ENCODE results near the gene PLPPR1. TPM values are rescaled to one million over a fixed set of nuclear protein-coding genes. Genes with fewer than 3 reads are reported as not detected.

The PLPPR1 gene
- total RNA-seq, 4 donors from 2014 or later, result 0.60 to 0.68 TPM; not detected in 2

DNA sequence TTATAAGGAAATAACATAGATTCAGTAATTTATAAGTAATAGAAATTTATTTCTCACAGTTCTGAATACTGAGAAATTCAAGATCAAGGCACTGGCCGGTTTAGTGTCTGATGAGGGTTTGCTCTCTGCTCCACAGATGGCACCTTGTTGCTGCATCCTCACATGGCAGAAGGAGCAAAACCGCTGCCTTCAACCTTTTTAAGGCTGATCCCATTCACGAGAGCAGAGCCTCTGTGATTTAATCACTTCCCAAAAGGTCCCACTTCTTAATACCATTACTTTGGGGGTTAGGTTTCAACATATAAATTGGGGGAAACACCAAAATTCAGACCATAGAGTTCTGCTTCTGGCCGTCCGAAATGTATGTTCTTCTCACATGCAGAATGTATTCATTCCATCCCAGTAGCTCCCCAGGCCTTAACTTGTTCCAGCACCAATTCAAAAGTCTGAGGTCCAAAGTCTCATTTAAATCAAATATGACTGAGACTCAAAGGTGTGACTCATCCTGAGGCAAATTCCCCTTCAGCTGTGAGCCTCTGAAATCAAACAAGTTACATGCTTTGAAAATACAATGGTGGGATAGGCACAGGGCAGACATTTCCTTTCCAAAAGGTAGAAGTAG lies 325.7 kb downstream of the PLPPR1 start:
- no peaks in the 10 kb centered on the region for H3K9me3 ChIP-seq
- intact Hi-C loops (cut with DNase I; ENCODE audit: low total_unique reads), result no loop called here
- H3K27ac ChIP-seq, result peak overlapping the region; percentile 62 to 81 (median 74)
- H3K4me3 ChIP-seq, result no peak overlapping the region
- H3K36me3 ChIP-seq, result no peaks in the 10 kb centered on the region
- TF ChIP-seq EP300 (IDR thresholded peaks at IDR 0.05; ENCODE audit: low read depth) (no peak), POLR2A (IDR thresholded peaks at IDR 0.05) (no peak), POLR2AphosphoS5 (IDR thresholded peaks at IDR 0.05) (peak in 2 of 3 donors; percentile 18 to 43)
- TF ChIP-seq, protein P1, sequence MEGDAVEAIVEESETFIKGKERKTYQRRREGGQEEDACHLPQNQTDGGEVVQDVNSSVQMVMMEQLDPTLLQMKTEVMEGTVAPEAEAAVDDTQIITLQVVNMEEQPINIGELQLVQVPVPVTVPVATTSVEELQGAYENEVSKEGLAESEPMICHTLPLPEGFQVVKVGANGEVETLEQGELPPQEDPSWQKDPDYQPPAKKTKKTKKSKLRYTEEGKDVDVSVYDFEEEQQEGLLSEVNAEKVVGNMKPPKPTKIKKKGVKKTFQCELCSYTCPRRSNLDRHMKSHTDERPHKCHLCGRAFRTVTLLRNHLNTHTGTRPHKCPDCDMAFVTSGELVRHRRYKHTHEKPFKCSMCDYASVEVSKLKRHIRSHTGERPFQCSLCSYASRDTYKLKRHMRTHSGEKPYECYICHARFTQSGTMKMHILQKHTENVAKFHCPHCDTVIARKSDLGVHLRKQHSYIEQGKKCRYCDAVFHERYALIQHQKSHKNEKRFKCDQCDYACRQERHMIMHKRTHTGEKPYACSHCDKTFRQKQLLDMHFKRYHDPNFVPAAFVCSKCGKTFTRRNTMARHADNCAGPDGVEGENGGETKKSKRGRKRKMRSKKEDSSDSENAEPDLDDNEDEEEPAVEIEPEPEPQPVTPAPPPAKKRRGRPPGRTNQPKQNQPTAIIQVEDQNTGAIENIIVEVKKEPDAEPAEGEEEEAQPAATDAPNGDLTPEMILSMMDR (IDR thresholded peaks at IDR 0.05), result no peak
- in situ Hi-C loops (cut with MboI; ENCODE audit: low pct_ligation_motif_present in 1 of 4, low pct_unique_long_range_greater_than_20kb in 1 of 4, low sequenced_read_pairs in 3 of 4), result no loop called here
- 65 to 100% methylated on average over 1 to 5 of the region's 5 CpGs for WGBS, 2 donors (ENCODE audit: low coverage in 1 of 2)
- no peaks in the 10 kb centered on the region for H3K27me3 ChIP-seq
- peaks cover 7 to 20% (median 13%) of the 10 kb centered on the region in 4 donors for H3K4me1 ChIP-seq
- peak; percentile 18 for DNase-seq

DNA sequence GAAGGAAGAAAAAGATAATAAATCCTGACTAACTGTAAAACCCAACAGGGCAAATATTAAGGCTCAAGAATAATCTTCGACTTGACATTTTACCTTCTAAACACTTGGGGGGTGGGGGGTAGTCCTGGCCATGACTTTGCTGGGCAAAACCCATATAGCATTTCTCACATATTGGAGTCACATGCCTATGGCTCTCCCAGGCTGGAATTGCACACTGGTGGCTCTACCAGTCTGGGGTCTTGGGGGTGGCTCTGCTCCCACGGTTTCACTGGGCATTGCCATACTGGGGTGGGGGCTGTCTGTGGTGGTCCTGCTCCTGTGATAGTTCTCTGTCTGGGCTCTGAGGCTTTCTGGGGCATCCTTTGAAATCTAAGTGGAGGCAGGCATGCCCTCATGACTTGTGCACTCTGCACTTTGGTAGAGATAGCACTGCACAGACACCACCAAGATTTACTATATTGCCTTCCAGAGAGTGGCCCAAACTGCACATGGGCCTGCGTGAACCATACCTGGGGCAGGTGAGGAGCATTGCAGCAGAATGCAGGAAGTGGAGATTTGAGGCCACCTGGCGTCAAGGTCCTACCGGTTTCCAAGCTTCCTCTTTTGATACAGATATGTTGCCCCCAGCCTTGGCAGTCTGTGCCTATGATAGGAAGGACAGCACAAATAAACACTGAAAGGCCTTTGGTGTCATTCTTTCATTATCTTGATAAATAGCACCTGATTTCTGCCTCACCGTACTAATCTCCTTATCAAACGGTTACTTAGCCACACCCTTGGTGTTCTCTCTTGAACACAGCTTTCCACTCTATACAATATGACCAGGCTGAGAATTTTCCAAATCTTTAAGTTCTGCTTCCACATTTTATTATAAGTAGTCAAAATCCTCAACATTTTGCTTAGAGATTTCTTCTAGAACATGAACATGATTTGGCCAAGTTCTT lies 326.5 kb downstream of the PLPPR1 start:
- Histone ChIP-seq H3K27me3 (no peaks in the 10 kb centered on the region), H3K9me3 (no peaks in the 10 kb centered on the region), H3K36me3 (no peaks in the 10 kb centered on the region), H3K4me3 (no peak overlapping the region), H3K4me1 (peaks cover 7 to 20% (median 13%) of the 10 kb centered on the region in 4 donors), H3K27ac (peak overlapping the region; percentile 62 to 81 (median 74))
- TF ChIP-seq, protein P1 (IDR thresholded peaks at IDR 0.05), result no peak
- TF ChIP-seq EP300 (IDR thresholded peaks at IDR 0.05; ENCODE audit: low read depth) (no peak), POLR2A (IDR thresholded peaks at IDR 0.05) (no peak), POLR2AphosphoS5 (IDR thresholded peaks at IDR 0.05) (no peak)
- intact Hi-C loops (cut with DNase I; ENCODE audit: low total_unique reads), result no loop called here
- no peak for DNase-seq
- in situ Hi-C loops (cut with MboI; ENCODE audit: low pct_ligation_motif_present in 1 of 4, low pct_unique_long_range_greater_than_20kb in 1 of 4, low sequenced_read_pairs in 3 of 4), result no loop called here
- WGBS, 2 donors (ENCODE audit: low coverage in 1 of 2), result 43 to 44% methylated on average over 3 to 7 of the region's 7 CpGs

DNA sequence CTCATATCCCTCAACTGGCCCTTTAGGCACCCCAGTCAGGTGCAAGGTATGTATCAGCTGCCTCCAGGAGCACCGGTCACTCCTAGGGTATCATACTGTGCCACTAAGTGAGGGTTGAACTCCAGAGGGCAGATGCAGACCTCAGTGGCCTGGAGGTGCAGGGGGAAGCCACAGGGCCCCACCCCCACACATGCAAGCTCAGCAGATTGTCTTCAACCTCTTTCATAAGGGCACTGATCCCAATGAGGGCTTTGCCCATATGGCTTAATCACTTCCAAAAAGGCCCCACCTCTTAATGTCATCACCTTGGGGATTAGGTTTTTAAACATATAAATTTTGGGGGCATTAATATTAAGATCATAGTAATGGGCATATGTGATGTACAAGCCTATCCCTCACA lies 328.1 kb downstream of the PLPPR1 start:
- no peak overlapping the region for H3K27ac ChIP-seq
- H3K27me3 ChIP-seq, result no peaks in the 10 kb centered on the region
- H3K4me3 ChIP-seq, result no peak overlapping the region
- no peaks in the 10 kb centered on the region for H3K36me3 ChIP-seq
- no peak for DNase-seq
- no peaks in the 10 kb centered on the region for H3K9me3 ChIP-seq
- TF ChIP-seq, protein P1 (IDR thresholded peaks at IDR 0.05), result no peak
- no peak for TF ChIP-seq POLR2A (IDR thresholded peaks at IDR 0.05)
- no peak for TF ChIP-seq EP300 (IDR thresholded peaks at IDR 0.05; ENCODE audit: low read depth)
- no peak for TF ChIP-seq POLR2AphosphoS5 (IDR thresholded peaks at IDR 0.05)
- intact Hi-C loops (cut with DNase I; ENCODE audit: low total_unique reads) (no loop called here), in situ Hi-C loops (cut with MboI; ENCODE audit: low pct_ligation_motif_present in 1 of 4, low pct_unique_long_range_greater_than_20kb in 1 of 4, low sequenced_read_pairs in 3 of 4) (no loop called here)
- WGBS, 2 donors (ENCODE audit: low coverage in 1 of 2), result 45% methylated on average over 1 of the region's 1 CpG; no CpG with 5 or more reads in 1 of the 2 donors
- H3K4me1 ChIP-seq, result peaks cover 7 to 20% (median 13%) of the 10 kb centered on the region in 4 donors

GRCh38 chr9:101359679-101360078 lies 331.2 kb downstream of the PLPPR1 start:
- H3K4me3 ChIP-seq, result no peak overlapping the region
- H3K27me3 ChIP-seq, result no peaks in the 10 kb centered on the region
- intact Hi-C loops (cut with DNase I; ENCODE audit: low total_unique reads), result no loop called here
- 63 to 73% methylated on average over 1 of the region's 1 CpG for WGBS, 2 donors (ENCODE audit: low coverage in 1 of 2)
- in situ Hi-C loops (cut with MboI; ENCODE audit: low pct_ligation_motif_present in 1 of 4, low pct_unique_long_range_greater_than_20kb in 1 of 4, low sequenced_read_pairs in 3 of 4), result no loop called here
- H3K9me3 ChIP-seq, result no peaks in the 10 kb centered on the region
- no peak for TF ChIP-seq POLR2AphosphoS5 (IDR thresholded peaks at IDR 0.05)
- TF ChIP-seq, protein P1 (IDR thresholded peaks at IDR 0.05), result no peak
- no peak for TF ChIP-seq EP300 (IDR thresholded peaks at IDR 0.05; ENCODE audit: low read depth)
- no peak for TF ChIP-seq POLR2A (IDR thresholded peaks at IDR 0.05)
- peaks cover 5 to 11% (median 7%) of the 10 kb centered on the region in 4 donors for H3K4me1 ChIP-seq
- H3K36me3 ChIP-seq, result no peaks in the 10 kb centered on the region
- H3K27ac ChIP-seq, result no peak overlapping the region
- no peak for DNase-seq

Data from transverse colon (tissue), 4 donors.